HG02798 (cell line): ENCODE measurements around the gene RABGAP1L.
"Not testable (repeated sequence)": the region's sequence is repeated elsewhere in the genome, so short reads cannot be mapped to it uniquely, and the experiment has no call there.

Source experiments
- ATAC-seq: cut with Tn5 transposase; IDR thresholded peaks from one replicate; pipeline ENCODE4 v1.9.1; 2021; ENCODE audit warnings: mild to moderate bottlenecking; ENCODE audit not compliant: unreplicated experiment, poor library complexity

The RABGAP1L gene

GRCh38 chr1:174996476-174996875 is 837.2 kb downstream of the RABGAP1L start:
- no peak for ATAC-seq

DNA sequence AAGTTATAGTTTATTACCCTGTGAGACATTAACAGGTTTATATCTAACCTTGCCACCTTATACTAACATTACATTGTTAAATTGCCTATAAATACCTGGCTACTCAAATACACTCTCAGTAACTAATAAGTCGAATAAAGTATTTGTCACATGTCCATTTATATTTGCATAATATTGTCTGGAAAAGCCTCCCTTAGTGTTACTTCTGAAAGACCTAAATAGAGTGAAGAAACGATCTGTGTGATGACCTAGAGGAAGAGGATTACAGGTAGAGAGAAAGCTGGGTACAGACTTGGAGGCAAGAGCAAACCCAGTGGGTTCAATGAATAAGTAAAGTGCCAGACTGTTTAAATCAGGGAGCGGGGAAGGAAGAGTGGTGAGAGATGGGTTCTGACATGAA is 837.7 kb downstream of the RABGAP1L start:
- no peak for ATAC-seq

GRCh38 chr1:174998569-174999215 is 839.4 kb downstream of the RABGAP1L start:
- peak; percentile 12 for ATAC-seq

DNA sequence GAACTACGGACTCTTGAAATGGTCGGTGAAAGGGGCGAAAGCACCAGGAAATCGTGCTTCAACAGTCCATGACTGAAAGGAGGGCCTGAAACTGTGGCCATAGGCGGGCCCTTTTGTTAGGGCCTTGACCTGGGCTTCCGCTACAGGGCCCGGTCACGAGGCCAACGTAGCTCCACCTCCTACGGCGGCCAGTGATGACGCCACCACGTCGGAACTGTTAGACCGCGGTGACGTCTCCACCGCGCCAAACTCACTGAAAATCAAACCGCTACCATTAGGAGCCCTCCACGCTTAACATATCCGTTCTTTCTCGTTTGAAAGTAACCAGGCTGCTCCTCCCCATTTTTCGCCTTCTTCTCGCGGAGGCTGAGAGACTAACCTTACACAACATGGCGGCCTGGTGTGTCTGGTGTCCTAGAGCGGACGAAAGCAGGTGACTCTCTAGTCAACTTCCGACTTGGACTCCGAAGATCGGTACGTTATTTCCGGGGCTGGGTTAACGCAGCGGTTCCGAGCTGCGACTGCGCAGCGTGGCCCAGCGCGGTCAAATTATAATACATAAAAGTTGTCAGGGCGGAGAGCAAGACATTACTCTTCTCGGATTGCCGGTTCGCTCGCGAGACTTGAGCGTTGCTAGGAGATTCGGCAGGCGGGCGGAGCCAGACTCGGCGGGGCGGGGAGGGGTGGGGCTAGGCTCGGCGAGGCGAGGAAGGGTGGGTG is 840.1 kb downstream of the RABGAP1L start:
- peak; percentile 84 for ATAC-seq

- peak; percentile 6 for ATAC-seq
Observed at GRCh38 chr1:174999936-175000696, 840.8 kb downstream of the RABGAP1L start, which contains the start of gene CACYBP. Gene CACYBP, plus strand, starts transcription at chr1:174999947. Its CDS starts 234 bp downstream, at chr1:175000181.

DNA sequence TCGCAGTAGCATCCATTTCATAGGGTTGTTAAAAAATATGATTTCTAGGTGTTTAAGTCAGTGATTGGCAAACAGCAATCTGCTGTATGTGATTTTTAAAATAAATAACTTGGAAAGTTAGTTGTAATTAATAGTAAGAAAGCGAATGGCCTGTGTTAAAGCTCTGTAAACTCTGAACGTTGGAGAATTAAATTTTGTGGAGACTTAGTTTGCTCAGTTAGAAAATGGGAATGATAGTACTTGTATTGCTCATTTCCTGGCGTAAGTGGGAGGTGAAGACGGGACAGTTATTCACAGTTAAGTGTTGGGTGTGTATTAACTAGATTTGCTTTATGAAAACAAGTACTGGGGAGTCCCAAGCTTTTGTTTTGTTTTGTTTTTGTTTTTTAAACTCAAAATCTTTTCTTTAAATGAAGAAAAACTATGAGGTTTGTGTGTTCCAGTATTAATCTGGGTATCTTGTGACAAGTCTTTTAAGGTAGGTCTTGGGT is 841.4 kb downstream of the RABGAP1L start:
- no peak for ATAC-seq

GRCh38 chr1:175002910-175003517 is 843.7 kb downstream of the RABGAP1L start:
- ATAC-seq, result no peak

- ATAC-seq, result no peak
Observed at GRCh38 chr1:175003521-175003920, 844.2 kb downstream of the RABGAP1L start.

- no peak for ATAC-seq
Observed at GRCh38 chr1:175005085-175005783, 845.9 kb downstream of the RABGAP1L start.

DNA sequence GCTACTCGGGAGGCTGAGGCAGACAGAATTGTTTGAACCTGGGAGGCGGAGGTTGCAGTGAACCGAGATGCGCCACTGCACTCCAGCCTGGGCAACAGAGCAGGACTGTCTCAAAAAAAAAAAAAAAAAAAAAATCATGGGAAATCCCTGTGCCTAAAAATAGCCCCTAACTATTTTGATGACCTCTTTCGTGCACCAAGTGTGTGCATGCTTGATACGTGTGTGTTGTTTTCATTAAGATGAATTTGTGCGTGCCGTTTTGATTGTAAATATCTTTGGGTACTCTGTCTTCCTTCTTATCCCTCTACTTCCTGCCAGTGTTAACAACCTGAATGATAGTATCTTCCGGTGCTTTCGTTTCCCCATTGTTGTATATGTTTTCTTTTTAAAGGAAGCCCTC is 850.2 kb downstream of the RABGAP1L start:
- no peak for ATAC-seq

GRCh38 chr1:175013445-175013844 is 854.1 kb downstream of the RABGAP1L start:
- ATAC-seq, result no peak

- ATAC-seq, result no peak
Observed at GRCh38 chr1:175015243-175015642, 855.9 kb downstream of the RABGAP1L start.

DNA sequence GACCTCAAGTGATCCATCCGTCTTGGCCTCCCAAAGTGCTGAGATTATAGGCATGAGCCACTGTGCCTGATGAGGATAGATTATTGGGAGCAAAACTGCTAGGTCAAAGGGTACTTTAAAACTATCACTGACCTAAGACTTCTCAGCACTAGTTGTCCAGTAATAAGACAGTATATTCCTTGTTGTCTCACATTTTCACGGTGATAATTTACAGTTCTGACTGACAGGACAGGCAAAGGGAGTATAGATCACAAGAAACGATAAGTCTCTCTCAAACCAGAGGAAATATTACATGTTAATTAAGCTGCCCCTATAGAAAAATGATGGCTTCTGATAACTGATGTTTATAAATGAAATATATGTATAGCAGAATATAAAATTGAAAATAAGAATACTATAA is 860.2 kb downstream of the RABGAP1L start:
- ATAC-seq, result no peak

GRCh38 chr1:175023043-175023921 is 864.0 kb downstream of the RABGAP1L start, which contains the start of gene MRPS14:
Gene MRPS14, minus strand, starts transcription at chr1:175023425. Its CDS starts 17 bp downstream, at chr1:175023408.
- ATAC-seq, result peak; percentile 94

- not testable (repeated sequence) for ATAC-seq
Observed at GRCh38 chr1:175023922-175024242, 864.6 kb downstream of the RABGAP1L start.

DNA sequence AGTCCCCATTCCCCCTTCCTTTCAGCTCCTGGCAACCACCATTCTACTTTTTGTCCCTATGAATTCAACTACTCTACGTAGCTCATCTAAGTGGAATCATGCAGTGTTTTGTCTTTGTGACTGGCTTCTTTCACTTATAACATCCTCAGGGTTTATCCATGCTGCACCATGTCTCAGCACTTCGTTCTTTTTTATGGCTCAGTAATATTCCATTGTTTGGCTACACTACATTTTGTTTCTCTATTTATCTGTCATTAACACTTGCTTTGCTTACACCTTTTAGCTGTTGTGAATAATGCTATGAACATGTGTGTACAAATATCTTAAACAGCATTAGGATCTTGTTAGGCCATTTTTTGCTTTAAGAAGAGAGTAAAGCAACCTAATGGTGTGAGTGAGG is 865.5 kb downstream of the RABGAP1L start:
- no peak for ATAC-seq

- no peak for ATAC-seq
Observed at GRCh38 chr1:175033953-175034352, 874.6 kb downstream of the RABGAP1L start.

DNA sequence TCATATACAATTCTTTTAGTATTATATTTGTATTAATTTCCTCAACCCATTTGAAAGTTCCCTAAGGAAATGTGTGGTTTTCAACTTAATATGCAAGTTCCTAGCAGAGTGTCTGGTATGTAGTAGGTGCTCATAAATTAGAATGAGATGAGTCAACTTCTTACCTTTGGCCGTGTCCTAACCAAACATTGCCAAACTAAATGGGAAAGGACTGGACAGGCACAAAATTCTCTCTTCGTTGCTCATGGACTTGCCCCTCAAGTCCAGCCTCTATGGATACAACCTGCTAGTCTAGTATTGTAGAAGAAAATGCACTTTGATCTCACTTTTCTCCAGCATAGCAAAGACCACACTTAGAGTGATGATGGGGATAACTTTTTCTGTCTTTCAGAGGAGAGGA is 875.5 kb downstream of the RABGAP1L start:
- no peak for ATAC-seq

GRCh38 chr1:175035865-175036264 is 876.5 kb downstream of the RABGAP1L start:
- ATAC-seq, result no peak
